Smooth muscle cell (in vitro differentiated cells): ENCODE measurements around the gene PTK7. TPM values are rescaled to one million over a fixed set of nuclear protein-coding genes. Genes with fewer than 3 reads are reported as not detected.

Source experiments
- DNase-seq: peaks from one replicate; lab custom pipeline; 2025; ENCODE audit not compliant: unreplicated experiment; lab: John Stamatoyannopoulos, UW
- H2AFZ ChIP-seq: fragments of 200-600 bp; sonication (generic); 2 replicates; pipeline ENCODE4 v1.6.0; 2016; ENCODE audit warnings: antibody characterized with exemption, low read depth, mild to moderate bottlenecking
- H3F3A ChIP-seq: fragments of 200-600 bp; sonication (generic); 2 replicates; pipeline ENCODE4 v1.6.0; 2017; ENCODE audit warnings: antibody characterized with exemption, low read depth
- H3K27ac ChIP-seq: fragments of 200-600 bp; sonication (generic); 2 replicates; pipeline ENCODE4 v1.5.1; 2016; ENCODE audit warnings: low read depth, mild to moderate bottlenecking
- H3K27me3 ChIP-seq: fragments of 200-600 bp; sonication (generic); 2 replicates; pipeline ENCODE4 v1.6.1; 2016; ENCODE audit warnings: low read depth, mild to moderate bottlenecking
- H3K36me3 ChIP-seq: fragments of 200-600 bp; sonication (generic); 2 replicates; pipeline ENCODE4 v1.5.1; 2016; ENCODE audit warnings: low read depth
- H3K4me1 ChIP-seq: fragments of 200-600 bp; sonication (generic); 2 replicates; pipeline ENCODE4 v1.5.1; 2016; ENCODE audit warnings: low read depth
- H3K4me2 ChIP-seq: fragments of 200-600 bp; sonication (generic); 2 replicates; pipeline ENCODE4 v1.6.0; 2016; ENCODE audit warnings: mild to moderate bottlenecking
- H3K4me3 ChIP-seq: fragments of 200-600 bp; sonication (generic); 2 replicates; pipeline ENCODE4 v1.5.1; 2016; ENCODE audit warnings: mild to moderate bottlenecking
- H3K79me2 ChIP-seq: fragments of 200-600 bp; sonication (generic); 2 replicates; pipeline ENCODE4 v1.6.0; 2016; ENCODE audit warnings: low read depth, mild to moderate bottlenecking
- H3K9ac ChIP-seq: fragments of 200-600 bp; sonication (generic); 2 replicates; pipeline ENCODE4 v1.6.0; 2016; ENCODE audit warnings: low read depth
- H3K9me3 ChIP-seq: fragments of 200-600 bp; sonication (generic); replicated peaks from 2 replicates; pipeline ENCODE4 v1.5.1; 2016; ENCODE audit warnings: low read depth
- H4K20me1 ChIP-seq: fragments of 200-600 bp; sonication (generic); 2 replicates; pipeline ENCODE4 v1.6.0; 2016; ENCODE audit warnings: low read depth
- CTCF ChIP-seq: fragments of 200-600 bp; sonication (generic); IDR thresholded peaks from 2 replicates; pipeline ENCODE4 v1.5.1; 2017; ENCODE audit warnings: borderline replicate concordance, mild to moderate bottlenecking, antibody characterized with exemption; ENCODE audit not compliant: insufficient read depth, poor library complexity, severe bottlenecking
- WGBS: methylation state at CpG from one replicate; pipeline ENCODE4 v1.1.7; 2016; ENCODE audit warnings: low lambda C conversion rate; 5-methylcytosine and 5-hydroxymethylcytosine counted together
- polyA plus RNA-seq: library from polyadenylated mRNA; unstranded; fragments of >200 nt; fragmentation: Nextera tagmentation; extraction: Ambion mirVana; gene quantifications from 2 replicates; pipeline ENCODE4 v1.2.1, GENCODE V29; 2016
- total RNA-seq: library from RNA; depleted of rRNA; stranded (reverse); fragments of >200 nt; gene quantifications from 2 replicates; pipeline ENCODE4 v1.2.3, GENCODE V29; 2014

PTK7 gene
- total and polyA plus RNA-seq, 2 experiments from 2014 or later = 376 to 598 TPM

- H3K9ac ChIP-seq = peak overlapping the region; percentile 97
- WGBS = 39% methylated on average over 25 of the region's 25 CpGs
- no peaks in the 10 kb centered on the region for H3K27me3 ChIP-seq
- peak overlapping the region; percentile 100 for H3K27ac ChIP-seq
- no peaks in the 10 kb centered on the region for H3K36me3 ChIP-seq
- H3F3A ChIP-seq = peaks cover 70% of the 10 kb centered on the region
- H3K4me3 ChIP-seq = no peak overlapping the region
- no peaks in the 10 kb centered on the region for H3K9me3 ChIP-seq
- H4K20me1 ChIP-seq = peaks cover 2% of the 10 kb centered on the region
- H3K79me2 ChIP-seq = peaks cover 67% of the 10 kb centered on the region
- H3K4me2 ChIP-seq = peak overlapping the region; percentile 85
- TF ChIP-seq CTCF = no peak
- no peak for DNase-seq
- H2AFZ ChIP-seq = no peak overlapping the region
- H3K4me1 ChIP-seq = peaks cover 62% of the 10 kb centered on the region
Measured at GRCh38 chr6:43123461-43124314, 47.6 kb downstream of the PTK7 start.

GRCh38 chr6:43124481-43124880, 48.4 kb downstream of the PTK7 start:
- DNase-seq = no peak
- Histone ChIP-seq H3K9me3 (no peaks in the 10 kb centered on the region), H2AFZ (no peak overlapping the region), H3K36me3 (no peaks in the 10 kb centered on the region), H3F3A (peaks cover 66% of the 10 kb centered on the region), H3K4me1 (peaks cover 61% of the 10 kb centered on the region), H3K4me3 (no peak overlapping the region), H3K4me2 (peak overlapping the region; percentile 85), H3K27ac (peak overlapping the region; percentile 100), H3K9ac (peak overlapping the region; percentile 97), H3K27me3 (no peaks in the 10 kb centered on the region), H3K79me2 (peaks cover 67% of the 10 kb centered on the region), H4K20me1 (peaks cover 10% of the 10 kb centered on the region)
- TF ChIP-seq CTCF = no peak
- 81% methylated on average over 6 of the region's 6 CpGs for WGBS

- Histone ChIP-seq H3F3A (peaks cover 63% of the 10 kb centered on the region), H3K36me3 (no peaks in the 10 kb centered on the region), H3K4me1 (peaks cover 55% of the 10 kb centered on the region), H2AFZ (no peak overlapping the region), H3K27me3 (no peaks in the 10 kb centered on the region), H3K9ac (peak overlapping the region; percentile 97), H3K4me3 (no peak overlapping the region), H3K27ac (peak overlapping the region; percentile 100), H3K9me3 (no peaks in the 10 kb centered on the region), H3K4me2 (peak overlapping the region; percentile 85), H4K20me1 (peaks cover 16% of the 10 kb centered on the region), H3K79me2 (peaks cover 67% of the 10 kb centered on the region)
- peak; percentile 51 for DNase-seq
- no peak for TF ChIP-seq CTCF
- WGBS = 0% methylated on average over 6 of the region's 6 CpGs
Measured at GRCh38 chr6:43125119-43125518, 49.0 kb downstream of the PTK7 start.
